OCI-LY3 (cell line): ENCODE data around the gene HS3ST6.
"Not testable (repeated sequence)": the region's sequence is repeated elsewhere in the genome, so short reads cannot be mapped to it uniquely, and the experiment has no call there.

Experiments used
- H2AFZ ChIP-seq: fragments of 200-600, 300-600 bp; shearing (Covaris generic); 2 replicates; pipeline ENCODE4 v1.6.0; 2014; ENCODE audit warnings: antibody characterized with exemption, low read depth, low read length
- H3K27ac ChIP-seq: fragments of 200-600, 300-600 bp; sonication (generic); 2 replicates; pipeline ENCODE4 v1.5.1; 2014; ENCODE audit warnings: mild to moderate bottlenecking, low read length, moderate library complexity, mixed read lengths
- H3K27me3 ChIP-seq: fragments of 200-600, 300-600 bp; sonication (generic); 2 replicates; pipeline ENCODE4 v1.6.1; 2014; ENCODE audit warnings: low read depth, low read length, mixed read lengths
- H3K36me3 ChIP-seq: fragments of 200-600, 300-600 bp; sonication (generic); replicated peaks from 2 replicates; pipeline ENCODE3; 2014; ENCODE audit warnings: low read depth, low read length, mixed read lengths
- H3K4me1 ChIP-seq: fragments of 300-600, 200-600 bp; sonication (generic); 2 replicates; pipeline ENCODE4 v1.6.1; 2014; ENCODE audit warnings: low read length, mixed read lengths
- H3K4me2 ChIP-seq: fragments of 200-600, 300-600 bp; sonication (generic); 2 replicates; pipeline ENCODE4 v1.6.1; 2014; ENCODE audit warnings: low read length, mixed read lengths
- H3K4me3 ChIP-seq: fragments of 300-600, 200-600 bp; sonication (generic); 2 replicates; pipeline ENCODE4 v1.5.1; 2014; ENCODE audit warnings: antibody characterized with exemption, mild to moderate bottlenecking, low read length, moderate library complexity
- H3K79me2 ChIP-seq: fragments of 300-600, 200-600 bp; shearing (Covaris generic); 2 replicates; pipeline ENCODE4 v1.6.1; 2014; ENCODE audit warnings: mild to moderate bottlenecking, low read length, mixed read lengths
- H3K9ac ChIP-seq: fragments of 300-600, 200-600 bp; shearing (Covaris generic); 2 replicates; pipeline ENCODE4 v1.6.0; 2014; ENCODE audit warnings: mild to moderate bottlenecking, low read length, moderate library complexity
- H3K9me3 ChIP-seq: fragments of 200-600, 300-600 bp; shearing (Covaris generic); 2 replicates; pipeline ENCODE4 v1.6.1; 2014; ENCODE audit warnings: low read length, mixed read lengths; ENCODE audit not compliant: insufficient read depth
- H4K20me1 ChIP-seq: fragments of 200-600, 300-600 bp; sonication (generic); 2 replicates; pipeline ENCODE4 v1.6.1; 2016; ENCODE audit warnings: low read length, mixed read lengths; ENCODE audit not compliant: insufficient read depth
- EZH2phosphoT487 ChIP-seq: fragments of 200-600 bp; shearing (Covaris generic); IDR thresholded peaks from 2 replicates; pipeline ENCODE4 v1.6.1; 2018; ENCODE audit warnings: antibody characterized with exemption, mixed run types, low read depth
- TF ChIP-seq, protein P1 (sequence below): fragments of 200-600, 300-600 bp; sonication (generic); IDR thresholded peaks from 2 replicates; pipeline ENCODE4 v1.5.1; 2014; ENCODE audit warnings: antibody characterized with exemption, low read length, low read depth

HS3ST6 gene

DNA sequence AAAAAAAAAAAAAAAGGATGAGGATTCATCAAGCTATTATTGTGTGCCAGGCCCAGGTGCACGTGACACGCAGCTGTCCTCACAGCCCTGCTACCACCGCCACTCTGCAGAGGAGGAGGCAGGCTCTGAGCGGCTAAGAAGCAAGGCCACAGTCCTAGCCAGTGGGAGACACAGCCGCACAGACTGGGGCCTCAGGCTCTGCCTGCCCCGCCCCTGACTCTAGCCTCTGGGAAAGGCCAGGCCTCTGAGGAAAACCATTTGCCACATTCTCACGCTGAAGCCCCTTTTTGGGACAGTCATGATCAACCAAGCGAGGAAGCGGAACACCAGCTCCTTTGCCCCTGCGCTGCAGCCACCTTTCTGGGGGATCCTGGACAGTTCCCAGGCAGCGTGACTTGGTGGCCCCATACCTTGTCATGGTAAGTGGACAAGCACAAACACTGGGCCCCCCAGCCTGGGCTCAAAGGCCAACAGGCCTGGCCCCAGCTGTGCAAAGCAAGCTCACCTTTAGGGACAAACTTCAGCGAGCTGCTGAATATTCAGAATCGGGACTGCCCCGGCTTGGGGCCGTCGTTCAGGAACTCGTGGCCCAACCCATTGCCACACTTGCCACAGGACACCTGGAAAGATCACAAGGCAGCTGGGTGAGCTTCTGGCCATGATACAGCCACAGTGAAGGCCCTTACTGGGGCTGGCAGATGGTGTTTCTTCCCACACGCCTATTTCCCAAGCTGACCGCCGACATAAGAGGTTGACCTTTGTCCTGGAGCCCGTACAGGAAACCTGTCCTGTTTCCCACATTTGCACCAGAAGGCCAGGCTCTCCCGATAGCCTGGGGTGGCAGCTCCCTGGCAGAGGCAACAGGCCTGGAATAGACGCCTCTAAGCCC is 22.3 kb upstream of the HS3ST6 start:
- H2AFZ ChIP-seq, result no peak overlapping the region
- peak overlapping the region; percentile 90 for H3K4me2 ChIP-seq
- H3K4me3 ChIP-seq, result peak overlapping the region; percentile 88; the same call in 1 of the 2 replicates
- H3K9me3 ChIP-seq, result no peaks in the 10 kb centered on the region
- no peak overlapping the region for H3K9ac ChIP-seq
- H3K27ac ChIP-seq, result peak overlapping the region; percentile 26; the same call in 1 of the 2 replicates
- H3K79me2 ChIP-seq, result peaks cover 19% of the 10 kb centered on the region
- peaks cover 15% of the 10 kb centered on the region for H4K20me1 ChIP-seq
- peaks cover 27% of the 10 kb centered on the region for H3K4me1 ChIP-seq
- TF ChIP-seq, protein P1, sequence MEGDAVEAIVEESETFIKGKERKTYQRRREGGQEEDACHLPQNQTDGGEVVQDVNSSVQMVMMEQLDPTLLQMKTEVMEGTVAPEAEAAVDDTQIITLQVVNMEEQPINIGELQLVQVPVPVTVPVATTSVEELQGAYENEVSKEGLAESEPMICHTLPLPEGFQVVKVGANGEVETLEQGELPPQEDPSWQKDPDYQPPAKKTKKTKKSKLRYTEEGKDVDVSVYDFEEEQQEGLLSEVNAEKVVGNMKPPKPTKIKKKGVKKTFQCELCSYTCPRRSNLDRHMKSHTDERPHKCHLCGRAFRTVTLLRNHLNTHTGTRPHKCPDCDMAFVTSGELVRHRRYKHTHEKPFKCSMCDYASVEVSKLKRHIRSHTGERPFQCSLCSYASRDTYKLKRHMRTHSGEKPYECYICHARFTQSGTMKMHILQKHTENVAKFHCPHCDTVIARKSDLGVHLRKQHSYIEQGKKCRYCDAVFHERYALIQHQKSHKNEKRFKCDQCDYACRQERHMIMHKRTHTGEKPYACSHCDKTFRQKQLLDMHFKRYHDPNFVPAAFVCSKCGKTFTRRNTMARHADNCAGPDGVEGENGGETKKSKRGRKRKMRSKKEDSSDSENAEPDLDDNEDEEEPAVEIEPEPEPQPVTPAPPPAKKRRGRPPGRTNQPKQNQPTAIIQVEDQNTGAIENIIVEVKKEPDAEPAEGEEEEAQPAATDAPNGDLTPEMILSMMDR, result no peak
- H3K36me3 ChIP-seq, result peaks cover 32% of the 10 kb centered on the region
- no peaks in the 10 kb centered on the region for H3K27me3 ChIP-seq

DNA sequence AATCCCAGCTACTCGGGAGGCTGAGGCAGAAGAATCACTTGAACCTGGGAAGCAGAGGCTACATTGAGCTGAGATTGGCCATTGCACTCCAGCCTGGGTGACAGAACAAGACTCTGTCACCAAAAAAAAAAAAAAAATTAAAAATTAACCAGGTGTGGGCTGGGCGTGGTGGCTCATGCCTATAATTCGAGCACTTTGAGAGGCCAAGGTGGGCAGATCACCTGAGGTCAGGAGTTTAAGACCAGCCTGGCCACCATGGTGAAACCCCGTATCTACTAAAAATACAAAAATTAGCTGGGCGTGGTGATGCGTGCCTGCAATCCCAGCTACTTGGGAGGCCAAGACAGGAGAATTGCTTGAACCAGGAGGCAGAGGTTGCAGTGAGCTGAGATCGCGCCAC is 21.6 kb upstream of the HS3ST6 start:
- not testable (repeated sequence) for H3K27ac ChIP-seq, H3K4me2 ChIP-seq, H2AFZ ChIP-seq, H3K27me3 ChIP-seq, H3K4me3 ChIP-seq, H3K9me3 ChIP-seq, H3K9ac ChIP-seq
- H3K79me2 ChIP-seq, result peaks cover 19% of the 10 kb centered on the region
- peaks cover 15% of the 10 kb centered on the region for H4K20me1 ChIP-seq
- H3K36me3 ChIP-seq, result peaks cover 32% of the 10 kb centered on the region
- H3K4me1 ChIP-seq, result peaks cover 27% of the 10 kb centered on the region

DNA sequence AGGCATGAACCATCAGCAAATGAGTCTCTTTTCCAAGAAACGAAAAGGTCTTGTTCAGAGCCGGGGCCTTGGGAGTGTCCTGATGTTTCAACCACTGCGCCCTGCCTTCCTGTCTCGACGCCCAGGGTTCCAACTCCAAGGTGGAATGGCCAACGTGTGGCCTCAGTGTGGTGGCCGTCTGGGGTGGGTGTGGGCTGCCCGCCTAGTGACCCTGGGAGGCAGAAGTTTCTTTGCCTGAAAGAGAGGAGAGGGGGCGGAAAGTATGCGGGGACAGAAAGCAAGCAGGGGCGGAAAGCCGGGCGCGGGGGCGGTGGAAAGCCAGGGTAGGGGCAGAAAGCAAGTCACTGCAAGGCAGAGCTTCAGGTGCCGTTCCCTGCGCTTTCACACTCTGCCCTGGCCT is 20.7 kb upstream of the HS3ST6 start:
- Histone ChIP-seq H3K9me3 (no peaks in the 10 kb centered on the region), H3K27me3 (no peaks in the 10 kb centered on the region), H2AFZ (no peak overlapping the region), H3K4me2 (no peak overlapping the region), H3K4me3 (no peak overlapping the region), H3K4me1 (peaks cover 23% of the 10 kb centered on the region), H3K27ac (no peak overlapping the region), H3K9ac (no peak overlapping the region), H3K79me2 (peaks cover 19% of the 10 kb centered on the region), H3K36me3 (peaks cover 32% of the 10 kb centered on the region), H4K20me1 (peaks cover 15% of the 10 kb centered on the region)
- TF ChIP-seq EZH2phosphoT487, result no peak
- TF ChIP-seq, protein P1, result no peak

DNA sequence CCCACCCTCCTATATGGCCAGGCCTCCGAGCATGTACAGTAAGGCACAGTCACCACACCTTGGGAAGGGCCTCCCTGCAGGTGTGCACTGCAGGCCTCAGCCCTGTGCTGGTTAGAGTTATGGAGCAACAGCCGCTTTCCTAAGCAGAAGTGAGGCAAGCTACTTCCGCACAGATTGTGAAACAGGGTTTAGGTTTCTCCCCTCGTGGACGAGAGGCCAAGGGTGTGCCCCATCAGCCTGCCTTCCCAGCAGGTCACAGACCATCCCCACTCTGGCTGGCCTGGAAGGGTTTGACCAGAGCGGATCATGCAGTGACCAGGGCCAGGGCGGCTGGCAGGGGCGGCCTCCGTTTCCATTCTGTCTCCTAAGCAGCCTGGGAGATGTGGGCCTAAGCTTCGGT is 20.1 kb upstream of the HS3ST6 start:
- H3K4me2 ChIP-seq, result no peak overlapping the region
- H3K27me3 ChIP-seq, result no peaks in the 10 kb centered on the region
- TF ChIP-seq EZH2phosphoT487, result no peak
- TF ChIP-seq, protein P1, result no peak

More for the DNA sequence above, 20.1 kb upstream of the HS3ST6 start:
- Histone ChIP-seq H3K36me3 (peaks cover 32% of the 10 kb centered on the region), H3K27ac (no peak overlapping the region), H4K20me1 (peaks cover 15% of the 10 kb centered on the region), H3K9me3 (no peaks in the 10 kb centered on the region), H3K4me1 (peaks cover 21% of the 10 kb centered on the region), H2AFZ (no peak overlapping the region), H3K4me3 (no peak overlapping the region), H3K9ac (no peak overlapping the region), H3K79me2 (peaks cover 19% of the 10 kb centered on the region)
